SK-N-SH (cell line): Measurements from ENCODE around the gene HIPK4. TPM values are rescaled to one million over a fixed set of nuclear protein-coding genes. Genes with fewer than 3 reads are reported as not detected.

Source experiments
- CTCF ChIA-PET: fragments of 300-600, 350-600 bp; formaldehyde crosslinking; extraction: SDS; loops from one replicate; lab custom pipeline; 2021; lab: Yijun Ruan, JAX
- POLR2A ChIA-PET: fragments of 350-600 bp; sonication (Branson Sonifier 250); formaldehyde crosslinking; extraction: SDS; loops from one replicate; lab custom pipeline; 2020; ENCODE audit warnings: antibody characterized with exemption, inconsistent platforms; lab: Yijun Ruan, JAX
- DNase-seq: peaks from one replicate; pipeline ENCODE4 v3.0.0; 2012
- H2AFZ ChIP-seq: fragments of 200-600 bp; sonication (generic); 2 replicates; pipeline ENCODE4 v1.8.1; 2016; ENCODE audit warnings: antibody characterized with exemption, mild to moderate bottlenecking, low read depth
- H3F3A ChIP-seq: fragments of 200-600 bp; sonication (generic); replicated peaks from 2 replicates; pipeline ENCODE3; 2016; ENCODE audit warnings: antibody characterized with exemption, mild to moderate bottlenecking; ENCODE audit not compliant: insufficient read depth
- H3K27ac ChIP-seq, 2 experiments: fragments of 200-500 bp in 1 of 2; fragments of 200-600 bp in 1 of 2; sonication (Bioruptor generic) in 1 of 2; sonication (generic), shearing (Covaris generic) in 1 of 2; 2 replicates each; pipeline versions ENCODE4 v1.5.1 to v1.6.1; 2014 to 2016; ENCODE audit warnings: low read depth in 2 of 2, inconsistent platforms in 1 of 2, low read length in 1 of 2, mild to moderate bottlenecking in 1 of 2, mixed read lengths in 1 of 2
- H3K27me3 ChIP-seq: fragments of 200-600 bp; sonication (generic), shearing (Covaris generic); 2 replicates; pipeline ENCODE4 v1.6.1; 2016; ENCODE audit warnings: mixed run types; ENCODE audit not compliant: insufficient read depth
- H3K36me3 ChIP-seq, 2 experiments: fragments of 200-500 bp in 1 of 2; fragments of 200-600 bp in 1 of 2; sonication (Bioruptor generic) in 1 of 2; sonication (generic) in 1 of 2; replicated peaks in 1 of 2; 2 replicates each; pipeline versions ENCODE3 to v1.5.1; 2014 to 2016; ENCODE audit warnings: low read length in 1 of 2, mild to moderate bottlenecking in 1 of 2; ENCODE audit not compliant: insufficient read depth in 2 of 2, control insufficient read depth in 1 of 2
- H3K4me1 ChIP-seq, 2 experiments: fragments of 200-500 bp in 1 of 2; fragments of 200-600 bp in 1 of 2; sonication (Bioruptor generic) in 1 of 2; sonication (generic), shearing (Covaris generic) in 1 of 2; 2 replicates each; pipeline versions ENCODE4 v1.5.1 to v1.6.1; 2014 to 2016; ENCODE audit warnings: low read depth in 1 of 2, low read length in 1 of 2, mixed run types in 1 of 2; ENCODE audit not compliant: insufficient read depth in 2 of 2, control insufficient read depth in 1 of 2
- H3K4me2 ChIP-seq: fragments of 200-600 bp; sonication (generic), shearing (Covaris generic); 2 replicates; pipeline ENCODE4 v1.6.1; 2017; ENCODE audit warnings: mixed run types
- H3K4me3 ChIP-seq, 2 experiments: fragments of 200-500 bp in 1 of 2; fragments of 200-600 bp in 1 of 2; sonication (Bioruptor generic) in 1 of 2; sonication (generic), shearing (Covaris generic) in 1 of 2; 2 replicates each; pipeline versions ENCODE4 v1.5.1 to v1.8.1; 2014 to 2016; ENCODE audit warnings: low read depth in 2 of 2, inconsistent platforms in 1 of 2, low read length in 1 of 2, mild to moderate bottlenecking in 1 of 2, mixed read lengths in 1 of 2, moderate library complexity in 1 of 2
- H3K79me2 ChIP-seq: fragments of 200-600 bp; sonication (generic); 2 replicates; pipeline ENCODE4 v1.8.1; 2017; ENCODE audit warnings: mild to moderate bottlenecking; ENCODE audit not compliant: insufficient read depth
- H3K9ac ChIP-seq: fragments of 200-600 bp; sonication (generic); 2 replicates; pipeline ENCODE4 v1.6.1; 2017; ENCODE audit warnings: mixed run types
- H3K9me2 ChIP-seq: fragments of 200-600 bp; sonication (generic); 2 replicates; pipeline ENCODE4 v1.6.1; 2017; ENCODE audit warnings: mixed run types
- H3K9me3 ChIP-seq: fragments of 200-600 bp; sonication (generic); 2 replicates; pipeline ENCODE4 v1.6.1; 2017; ENCODE audit warnings: mixed run types, mild to moderate bottlenecking, moderate library complexity
- H4K20me1 ChIP-seq: fragments of 200-600 bp; sonication (generic); 2 replicates; pipeline ENCODE4 v1.6.1; 2017; ENCODE audit warnings: mild to moderate bottlenecking, mixed run types; ENCODE audit not compliant: insufficient read depth
- ELF1 ChIP-seq: IDR thresholded peaks from 2 replicates; pipeline ENCODE4 v1.4.0; 2012
- EP300 ChIP-seq, 2 experiments: IDR thresholded peaks; 2 replicates each; pipeline versions ENCODE4 v1.4.0 to v1.6.1; 2012; ENCODE audit warnings: borderline replicate concordance in 1 of 2, low read depth in 1 of 2, low read length in 1 of 2
- FOXM1 ChIP-seq: IDR thresholded peaks from 2 replicates; pipeline ENCODE4 v1.4.0; 2012; ENCODE audit warnings: low read depth, mild to moderate bottlenecking
- IRF3 ChIP-seq: fragments of 150-350 bp; IDR thresholded peaks from 2 replicates; pipeline ENCODE4 v1.6.1; 2016; ENCODE audit warnings: mild to moderate bottlenecking, low read depth, low read length
- JUND ChIP-seq: IDR thresholded peaks from 2 replicates; pipeline ENCODE4 v1.4.0; 2012
- NFIC ChIP-seq: IDR thresholded peaks from 2 replicates; pipeline ENCODE4 v1.4.0; 2012; ENCODE audit warnings: borderline replicate concordance
- NRF1 ChIP-seq: IDR thresholded peaks from 2 replicates; pipeline ENCODE4 v1.6.1; 2012; ENCODE audit warnings: low read depth, mild to moderate bottlenecking, low read length
- PBX3 ChIP-seq: IDR thresholded peaks from 2 replicates; pipeline ENCODE4; 2012
- POLR2AphosphoS5 ChIP-seq: IDR thresholded peaks from 2 replicates; pipeline ENCODE4 v1.6.1; 2012; ENCODE audit warnings: low read depth, low read length
- RAD21 ChIP-seq: IDR thresholded peaks from 2 replicates; pipeline ENCODE4 v1.6.1; 2012; ENCODE audit warnings: mild to moderate bottlenecking, low read length
- RCOR1 ChIP-seq: fragments of 150-350 bp; IDR thresholded peaks from 2 replicates; pipeline ENCODE4 v1.6.1; 2017; ENCODE audit warnings: antibody characterized with exemption, low read length
- RXRA ChIP-seq: IDR thresholded peaks from 2 replicates; pipeline ENCODE4 v1.4.0; 2012; ENCODE audit warnings: low read depth, mild to moderate bottlenecking, borderline replicate concordance
- SMC3 ChIP-seq: IDR thresholded peaks from 2 replicates; pipeline ENCODE4 v1.6.1; 2012; ENCODE audit warnings: low read depth, low read length, improper control_type of control experiment
- TAF1 ChIP-seq: IDR thresholded peaks from 2 replicates; pipeline ENCODE4 v1.6.1; 2012; ENCODE audit warnings: low read depth, mild to moderate bottlenecking, low read length, moderate library complexity, borderline replicate concordance
- TCF12 ChIP-seq: IDR thresholded peaks from 2 replicates; pipeline ENCODE4 v1.4.0; 2012
- TEAD4 ChIP-seq: IDR thresholded peaks from 2 replicates; pipeline ENCODE4 v1.4.0; 2012; ENCODE audit warnings: mild to moderate bottlenecking, borderline replicate concordance; ENCODE audit not compliant: insufficient read depth
- USF2 ChIP-seq: fragments of 150-350 bp; IDR thresholded peaks from 2 replicates; pipeline ENCODE4 v1.6.1; 2017; ENCODE audit warnings: antibody characterized with exemption, low read length, low read depth, borderline replicate concordance
- YY1 ChIP-seq: IDR thresholded peaks from 2 replicates; pipeline ENCODE4 v1.4.0; 2012; ENCODE audit warnings: low read depth, mild to moderate bottlenecking
- WGBS: methylation state at CpG from one replicate; pipeline ENCODE4 v1.1.6; 2017; ENCODE audit warnings: low lambda C conversion rate; 5-methylcytosine and 5-hydroxymethylcytosine counted together
- polyA plus RNA-seq, 3 experiments: library from polyadenylated mRNA; depleted of rRNA; stranded (reverse); fragments of >200 nt; gene quantifications; 2 replicates each; pipeline ENCODE4 v1.2.3, GENCODE V29; 2012
- TF ChIP-seq, protein P1 (sequence below): IDR thresholded peaks from 2 replicates; pipeline ENCODE4 v1.4.0; 2012; ENCODE audit warnings: low read depth, borderline replicate concordance
- TF ChIP-seq, protein P2 (sequence below): fragments of 200-600 bp; sonication (generic); IDR thresholded peaks from 2 replicates; pipeline ENCODE4 v1.6.1; 2017; ENCODE audit warnings: antibody characterized with exemption, mild to moderate bottlenecking, moderate library complexity

HIPK4 gene
- polyA plus RNA-seq, 1 of the 3 experiments (the other 2 are of a cell fraction), result 0.23 TPM

- Histone ChIP-seq H3K4me2 (no peak overlapping the region), H4K20me1 (no peaks in the 10 kb centered on the region), H3K4me1 (peaks cover 0 to 14% of the 10 kb centered on the region in 2 experiments; a peak in 2 of 4 replicates), H3K27me3 (no peaks in the 10 kb centered on the region), H2AFZ (no peak overlapping the region), H3K9ac (no peak overlapping the region), H3K9me2 (no peaks in the 10 kb centered on the region), H3K4me3 (no peak overlapping the region), H3K27ac (no peak overlapping the region), H3K79me2 (peaks cover 9% of the 10 kb centered on the region; the same call in 1 of the 2 replicates), H3K36me3 (peaks cover 17 to 25% of the 10 kb centered on the region in 2 experiments), H3F3A (peaks cover 4% of the 10 kb centered on the region), H3K9me3 (no peaks in the 10 kb centered on the region)
- ChIA-PET POLR2A (no interaction called here), CTCF (interaction anchor here (0.5 to 1.5 kb wide), 2 partner anchors 64 to 965 kb away, joined by 3 read pairs; no protein-coding TSS in a partner anchor)
- 93% methylated on average over 6 of the region's 12 CpGs for WGBS
- TF ChIP-seq USF2 (no peak), PBX3 (no peak), NRF1 (no peak), RXRA (no peak), YY1 (no peak), FOXM1 (no peak), ELF1 (no peak), TCF12 (no peak), POLR2AphosphoS5 (no peak), TAF1 (no peak), RCOR1 (no peak), JUND (no peak), SMC3 (no peak), EP300 (IDR thresholded peaks at IDR 0.05; ENCODE audit: borderline replicate concordance in 1 of 2, low read depth in 1 of 2, low read length in 1 of 2) (no peak), NFIC (no peak), RAD21 (no peak), TEAD4 (no peak), IRF3 (no peak)
- TF ChIP-seq, protein P1, sequence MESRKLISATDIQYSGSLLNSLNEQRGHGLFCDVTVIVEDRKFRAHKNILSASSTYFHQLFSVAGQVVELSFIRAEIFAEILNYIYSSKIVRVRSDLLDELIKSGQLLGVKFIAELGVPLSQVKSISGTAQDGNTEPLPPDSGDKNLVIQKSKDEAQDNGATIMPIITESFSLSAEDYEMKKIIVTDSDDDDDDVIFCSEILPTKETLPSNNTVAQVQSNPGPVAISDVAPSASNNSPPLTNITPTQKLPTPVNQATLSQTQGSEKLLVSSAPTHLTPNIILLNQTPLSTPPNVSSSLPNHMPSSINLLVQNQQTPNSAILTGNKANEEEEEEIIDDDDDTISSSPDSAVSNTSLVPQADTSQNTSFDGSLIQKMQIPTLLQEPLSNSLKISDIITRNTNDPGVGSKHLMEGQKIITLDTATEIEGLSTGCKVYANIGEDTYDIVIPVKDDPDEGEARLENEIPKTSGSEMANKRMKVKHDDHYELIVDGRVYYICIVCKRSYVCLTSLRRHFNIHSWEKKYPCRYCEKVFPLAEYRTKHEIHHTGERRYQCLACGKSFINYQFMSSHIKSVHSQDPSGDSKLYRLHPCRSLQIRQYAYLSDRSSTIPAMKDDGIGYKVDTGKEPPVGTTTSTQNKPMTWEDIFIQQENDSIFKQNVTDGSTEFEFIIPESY, result no peak
- TF ChIP-seq, protein P2, sequence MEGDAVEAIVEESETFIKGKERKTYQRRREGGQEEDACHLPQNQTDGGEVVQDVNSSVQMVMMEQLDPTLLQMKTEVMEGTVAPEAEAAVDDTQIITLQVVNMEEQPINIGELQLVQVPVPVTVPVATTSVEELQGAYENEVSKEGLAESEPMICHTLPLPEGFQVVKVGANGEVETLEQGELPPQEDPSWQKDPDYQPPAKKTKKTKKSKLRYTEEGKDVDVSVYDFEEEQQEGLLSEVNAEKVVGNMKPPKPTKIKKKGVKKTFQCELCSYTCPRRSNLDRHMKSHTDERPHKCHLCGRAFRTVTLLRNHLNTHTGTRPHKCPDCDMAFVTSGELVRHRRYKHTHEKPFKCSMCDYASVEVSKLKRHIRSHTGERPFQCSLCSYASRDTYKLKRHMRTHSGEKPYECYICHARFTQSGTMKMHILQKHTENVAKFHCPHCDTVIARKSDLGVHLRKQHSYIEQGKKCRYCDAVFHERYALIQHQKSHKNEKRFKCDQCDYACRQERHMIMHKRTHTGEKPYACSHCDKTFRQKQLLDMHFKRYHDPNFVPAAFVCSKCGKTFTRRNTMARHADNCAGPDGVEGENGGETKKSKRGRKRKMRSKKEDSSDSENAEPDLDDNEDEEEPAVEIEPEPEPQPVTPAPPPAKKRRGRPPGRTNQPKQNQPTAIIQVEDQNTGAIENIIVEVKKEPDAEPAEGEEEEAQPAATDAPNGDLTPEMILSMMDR, result no peak
- no peak for DNase-seq
These were observed 20.2 kb downstream of the HIPK4 start for GRCh38 chr19:40369797-40370196.
